ENCODE measurements around the gene CAST.

- TF ChIP-seq POLR2A (IDR thresholded peaks at IDR 0.05; ENCODE audit: low read depth, low read length) (no peak), POLR2AphosphoS5 (IDR thresholded peaks at IDR 0.05; ENCODE audit: low read depth, low read length) (no peak)
These were observed 154.8 kb downstream of the CAST start for GRCh38 chr5:96816991-96817390.
